Heart right ventricle (tissue), 16 donors: ENCODE data around the gene ATXN7. TPM values are rescaled to one million over a fixed set of nuclear protein-coding genes. Genes with fewer than 3 reads are reported as not detected.

Source experiments
- ATAC-seq, 8 donors: fragments of 200-7000 bp; cut with Tn5 transposase; one replicate each; pipeline ENCODE4 v1.9.1; 2020; ENCODE audit warnings: mild to moderate bottlenecking in 8 of 8, moderate library complexity in 8 of 8, moderate number of reproducible peaks in 1 of 8
- DNase-seq, 2 donors: peaks; one replicate each; pipeline ENCODE4 v3.0.0-alpha.2; 2020
- H3K27ac ChIP-seq, 10 donors: fragments of 200-600 bp; sonication (generic) in 2 of 10; one replicate each; pipeline versions ENCODE4 v1.5.0 to v1.8.0; 2020 to 2022; ENCODE audit warnings: mild to moderate bottlenecking in 3 of 10
- H3K27me3 ChIP-seq, 7 donors: fragments of 200-600 bp; one replicate each; pipeline ENCODE4 v1.8.0; 2021 to 2022; ENCODE audit warnings: mild to moderate bottlenecking in 2 of 7
- H3K36me3 ChIP-seq, 9 donors: fragments of 200-600 bp; sonication (generic) in 1 of 9; one replicate each; pipeline versions ENCODE4 v1.5.0 to v1.8.0; 2020 to 2022; ENCODE audit warnings: mild to moderate bottlenecking in 2 of 9
- H3K4me1 ChIP-seq, 9 donors: fragments of 200-600 bp; sonication (generic) in 1 of 9; one replicate each; pipeline versions ENCODE4 v1.5.0 to v1.8.0; 2020 to 2022; ENCODE audit warnings: mild to moderate bottlenecking in 4 of 9
- H3K4me3 ChIP-seq, 10 donors: fragments of 200-600 bp; sonication (generic) in 2 of 10; one replicate each; pipeline versions ENCODE4 v1.5.0 to v1.8.0; 2020 to 2022; ENCODE audit warnings: mild to moderate bottlenecking in 7 of 10, moderate library complexity in 2 of 10
- H3K9me3 ChIP-seq, 11 donors: fragments of 200-600 bp in 10 of 11; sonication (generic) in 2 of 11; one replicate each; pipeline versions ENCODE4 v1.5.0 to v1.8.0; 2013 to 2022; ENCODE audit warnings: mild to moderate bottlenecking in 2 of 11, control low read depth in 1 of 11, moderate library complexity in 1 of 11
- WGBS, 2 donors: extraction: QIAGEN DNeasy Blood & Tissue Kit; methylation state at CpG; one replicate each; pipeline ENCODE4 v1.1.7; 2013; ENCODE audit warnings: inconsistent platforms in 1 of 2; 5-methylcytosine and 5-hydroxymethylcytosine counted together
- intact Hi-C, 10 donors: fragments of 100-400 bp; cut with DNase I; formaldehyde crosslinking; loops; one replicate each; pipeline versions ENCODE4 v1.11.1 to v1.14.2; 2022
- polyA plus RNA-seq, 2 donors: library from polyadenylated mRNA; stranded (reverse); fragments of 200-250 nt; gene quantifications; one replicate each; pipeline ENCODE4 v1.2.3, GENCODE V29; 2013
- total RNA-seq, 10 donors: library from RNA; stranded (reverse); fragmentation: NEBNext Ultra II Directional in 3 of 10; extraction: Animal tissue kit (Norgen Biotek cat#: 25700) in 3 of 10; gene quantifications; one replicate each; pipeline versions ENCODE4 v1.2.1 to v1.2.4, GENCODE V29; 2021 to 2023
- TF ChIP-seq, protein P1 (sequence below), 9 donors: fragments of 200-600 bp; sonication (generic) in 2 of 9; IDR thresholded peaks; one replicate each; pipeline versions ENCODE4 v1.5.0 to v1.8.0; 2021 to 2022; ENCODE audit warnings: antibody characterized with exemption in 9 of 9, mild to moderate bottlenecking in 5 of 9, moderate library complexity in 1 of 9
- donor health status: Arrhythmogenic right ventricular cardiomyopathy.
- donor health status: ischemic (EF 13 %, LVEDD 7.1; RV severe dilation, severe dysfunction).
- donor health status: healthy with polysubstance abuse.
- donor health status: DM: no; HTN: yes; CAD: no.
- donor health status: DM: no; HTN: no; CAD: no.
- donor health status: ischemic (EF 25% LVEDD 6.9; RV normal size, moderate dysfunction).
- donor health status: ischemic (EF 25% LVEDD 5.7; RV mildly dilated, moderate dysfunction).
- donor health status: healthy.
- donor health status: DM: yes; HTN: yes; CAD: no.
- donor health status: Ischemic cardiomyopathy.
- donor health status: ischemic (EF 35%, LVEDD 5.7; RV mildly dilated, moderate dysfunction).
- donor health status: nonischemic (EF 11% LVEDD 7.7; RV severe dilation, severe dysfunction).
- donor health status: DM: yes; HTN: yes; CAD: no.
- donor health status: PGD.
- donor health status: ischemic (EF 29% LVEDD 5.4; RV normal size, mild dysfunction).
- donor health status: nonischemic (EF 23%, LVEDD 6.1; RV moderate dilation, normal function).

Gene ATXN7
- total and polyA plus RNA-seq, 12 donors: 1.7 to 31.0 (median 19.6) TPM

DNA sequence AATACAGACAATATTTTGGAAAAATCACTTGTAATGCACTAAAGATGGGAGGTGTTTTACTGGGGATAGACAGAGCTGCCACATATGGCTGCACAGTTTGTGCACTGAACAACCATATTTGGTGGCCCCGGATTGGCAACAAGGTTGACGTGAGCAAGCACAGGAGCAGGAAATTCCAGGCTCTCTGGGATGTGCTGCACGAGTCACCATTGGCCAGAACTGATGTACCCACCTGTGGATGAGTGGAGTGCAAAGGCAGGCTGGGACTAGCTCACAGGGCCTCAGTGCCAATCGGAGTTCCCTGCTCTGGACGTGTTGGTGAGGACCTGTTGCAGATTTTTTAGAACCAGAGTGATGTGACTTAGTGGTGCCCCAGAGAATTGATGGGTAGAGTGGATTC, 90.5 kb downstream of the ATXN7 start:
- no peak overlapping the region for H3K27ac ChIP-seq
- TF ChIP-seq, protein P1, sequence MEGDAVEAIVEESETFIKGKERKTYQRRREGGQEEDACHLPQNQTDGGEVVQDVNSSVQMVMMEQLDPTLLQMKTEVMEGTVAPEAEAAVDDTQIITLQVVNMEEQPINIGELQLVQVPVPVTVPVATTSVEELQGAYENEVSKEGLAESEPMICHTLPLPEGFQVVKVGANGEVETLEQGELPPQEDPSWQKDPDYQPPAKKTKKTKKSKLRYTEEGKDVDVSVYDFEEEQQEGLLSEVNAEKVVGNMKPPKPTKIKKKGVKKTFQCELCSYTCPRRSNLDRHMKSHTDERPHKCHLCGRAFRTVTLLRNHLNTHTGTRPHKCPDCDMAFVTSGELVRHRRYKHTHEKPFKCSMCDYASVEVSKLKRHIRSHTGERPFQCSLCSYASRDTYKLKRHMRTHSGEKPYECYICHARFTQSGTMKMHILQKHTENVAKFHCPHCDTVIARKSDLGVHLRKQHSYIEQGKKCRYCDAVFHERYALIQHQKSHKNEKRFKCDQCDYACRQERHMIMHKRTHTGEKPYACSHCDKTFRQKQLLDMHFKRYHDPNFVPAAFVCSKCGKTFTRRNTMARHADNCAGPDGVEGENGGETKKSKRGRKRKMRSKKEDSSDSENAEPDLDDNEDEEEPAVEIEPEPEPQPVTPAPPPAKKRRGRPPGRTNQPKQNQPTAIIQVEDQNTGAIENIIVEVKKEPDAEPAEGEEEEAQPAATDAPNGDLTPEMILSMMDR (IDR thresholded peaks at IDR 0.05): no peak
- ATAC-seq: no peak

DNA sequence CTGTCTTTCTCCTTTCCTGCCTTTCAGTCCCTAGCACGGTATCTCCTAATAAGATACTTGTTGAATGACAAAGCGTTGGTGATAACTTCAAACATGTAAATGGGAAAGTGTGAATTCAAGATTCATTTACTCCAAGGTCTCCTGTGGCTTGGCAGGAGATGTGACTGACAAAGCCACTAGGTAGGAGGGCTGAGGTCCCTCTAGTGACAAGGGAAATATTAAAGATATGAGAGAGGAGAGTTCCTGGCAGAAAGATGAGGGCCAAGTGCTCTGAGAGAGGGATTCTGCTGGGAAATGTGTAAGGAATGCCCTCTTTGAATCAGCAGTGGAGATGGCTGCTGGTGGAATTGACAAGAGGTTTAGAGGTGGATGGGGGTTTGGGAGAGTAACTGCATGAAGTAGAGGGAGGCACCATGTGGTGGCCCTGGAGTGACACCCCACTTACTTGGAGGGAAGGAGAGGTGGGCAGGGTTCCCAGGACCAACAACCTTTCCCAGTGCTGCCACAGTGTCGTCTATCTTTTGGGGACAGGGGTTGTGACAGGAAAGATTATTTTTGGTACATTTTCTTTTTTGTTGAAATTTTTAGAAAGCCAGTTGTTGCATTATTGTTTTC, 91.5 kb downstream of the ATXN7 start:
- 85 to 86% methylated on average over 3 of the region's 3 CpGs for WGBS, 2 donors
- Histone ChIP-seq H3K36me3 (peaks cover 0 to 37% (median 7%) of the 10 kb centered on the region in 9 donors), H3K27me3 (no peaks in the 10 kb centered on the region), H3K4me1 (peaks cover 0 to 45% (median 39%) of the 10 kb centered on the region in 9 donors), H3K9me3 (no peaks in the 10 kb centered on the region), H3K27ac (no peak overlapping the region), H3K4me3 (no peak overlapping the region)
- intact Hi-C loops: loop anchor here in 1 of 10 donors (5.0 kb wide), 1 partner anchor 37 kb away; no protein-coding TSS in a partner anchor
- no peak for DNase-seq
- ATAC-seq: peak in 1 of 8 donors; percentile 8
- TF ChIP-seq, protein P1 (IDR thresholded peaks at IDR 0.05): no peak

More for the DNA sequence above, 90.5 kb downstream of the ATXN7 start:
- H3K9me3 ChIP-seq: no peaks in the 10 kb centered on the region
- H3K4me1 ChIP-seq: peaks cover 0 to 40% (median 35%) of the 10 kb centered on the region in 9 donors
- no peaks in the 10 kb centered on the region for H3K27me3 ChIP-seq
- H3K36me3 ChIP-seq: peaks cover 0 to 37% (median 7%) of the 10 kb centered on the region in 9 donors
- WGBS, 2 donors: 91 to 92% methylated on average over 5 of the region's 5 CpGs
- intact Hi-C loops: no loop called here
- DNase-seq: no peak
- H3K4me3 ChIP-seq: no peak overlapping the region

DNA sequence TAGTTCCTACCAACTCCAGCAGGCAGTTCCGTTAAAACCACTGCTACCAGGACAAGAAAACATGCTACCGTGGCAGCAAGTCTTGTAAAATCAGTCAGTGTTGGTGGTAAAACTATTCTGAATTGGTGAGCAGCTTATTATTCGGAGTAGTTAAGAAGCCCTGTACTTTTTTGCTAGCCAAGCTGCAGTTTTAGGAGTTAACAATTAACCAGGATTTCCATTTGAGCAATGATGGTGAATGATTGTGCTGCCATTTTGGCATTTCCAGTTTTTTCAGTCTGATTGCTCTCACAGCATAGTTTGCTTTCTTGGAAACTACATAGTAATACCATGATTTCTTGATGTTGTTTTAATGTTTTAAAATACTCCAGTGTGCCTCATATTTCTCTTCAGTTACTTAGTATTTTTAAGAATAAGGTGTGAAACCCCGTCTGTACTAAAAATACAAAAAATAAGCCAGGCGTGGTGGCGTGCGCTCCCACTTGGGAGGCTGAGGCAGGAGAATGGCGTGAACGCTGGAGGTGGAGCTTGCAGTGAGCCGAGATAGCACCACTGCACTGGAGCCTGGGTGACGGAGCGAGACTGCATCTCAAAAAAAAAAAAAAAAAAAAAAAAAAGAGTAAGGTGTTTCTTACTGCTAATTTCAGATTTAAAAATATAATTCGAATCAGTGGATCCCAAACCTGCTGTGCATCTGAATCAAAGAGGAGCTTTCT, 92.3 kb downstream of the ATXN7 start:
- ATAC-seq: no peak
- DNase-seq: no peak
- H3K27me3 ChIP-seq: no peaks in the 10 kb centered on the region
- H3K36me3 ChIP-seq: peaks cover 0 to 37% (median 7%) of the 10 kb centered on the region in 9 donors
- H3K27ac ChIP-seq: no peak overlapping the region
- peaks cover 0 to 45% (median 40%) of the 10 kb centered on the region in 9 donors for H3K4me1 ChIP-seq
- WGBS, 2 donors: 97 to 98% methylated on average over 13 of the region's 13 CpGs
- no peaks in the 10 kb centered on the region for H3K9me3 ChIP-seq
- intact Hi-C loops: loop anchor here in 1 of 10 donors (5.0 kb wide), 1 partner anchor 36 kb away; no protein-coding TSS in a partner anchor
- TF ChIP-seq, protein P1 (IDR thresholded peaks at IDR 0.05): no peak
- no peak overlapping the region for H3K4me3 ChIP-seq

DNA sequence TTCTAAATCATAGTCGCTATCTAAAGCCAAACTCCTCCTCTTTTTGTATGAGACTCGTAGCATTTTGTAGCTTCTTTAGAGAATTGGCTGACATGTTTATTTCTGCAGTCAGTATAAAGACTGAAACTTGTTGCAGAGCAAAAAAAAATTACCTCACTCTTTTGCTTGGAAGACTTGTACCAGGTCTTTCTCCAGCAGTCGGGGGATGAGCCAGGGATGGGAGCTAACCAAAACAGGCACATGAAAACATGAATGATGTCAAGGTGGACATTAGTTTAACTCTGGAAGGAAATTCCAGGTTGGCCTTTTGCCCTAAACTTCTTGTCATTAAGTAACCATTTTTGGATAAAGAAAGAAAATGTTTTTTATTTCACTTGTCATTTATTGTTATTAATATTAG, 95.5 kb downstream of the ATXN7 start:
- Histone ChIP-seq H3K27me3 (no peaks in the 10 kb centered on the region), H3K4me3 (no peak overlapping the region), H3K4me1 (peaks cover 0 to 47% (median 30%) of the 10 kb centered on the region in 9 donors), H3K9me3 (no peaks in the 10 kb centered on the region), H3K27ac (peak overlapping the region in 1 of 10 donors; percentile 2), H3K36me3 (peaks cover 0 to 31% (median 0%) of the 10 kb centered on the region in 9 donors)
- TF ChIP-seq, protein P1 (IDR thresholded peaks at IDR 0.05): no peak
- intact Hi-C loops: loop anchor here in 1 of 10 donors (5.0 kb wide), 1 partner anchor 33 kb away; no protein-coding TSS in a partner anchor
- no peak for DNase-seq
- ATAC-seq: no peak
- WGBS, 2 donors: 61 to 64% methylated on average over 3 of the region's 3 CpGs
